ENCODE results near the gene FARP1.

Gene FARP1

GRCh38 chr13:98203646-98204326 lies 60.9 kb downstream of the FARP1 start:
- no peak for DNase-seq (ENCODE audit: low read depth in 2 of 2)

DNA sequence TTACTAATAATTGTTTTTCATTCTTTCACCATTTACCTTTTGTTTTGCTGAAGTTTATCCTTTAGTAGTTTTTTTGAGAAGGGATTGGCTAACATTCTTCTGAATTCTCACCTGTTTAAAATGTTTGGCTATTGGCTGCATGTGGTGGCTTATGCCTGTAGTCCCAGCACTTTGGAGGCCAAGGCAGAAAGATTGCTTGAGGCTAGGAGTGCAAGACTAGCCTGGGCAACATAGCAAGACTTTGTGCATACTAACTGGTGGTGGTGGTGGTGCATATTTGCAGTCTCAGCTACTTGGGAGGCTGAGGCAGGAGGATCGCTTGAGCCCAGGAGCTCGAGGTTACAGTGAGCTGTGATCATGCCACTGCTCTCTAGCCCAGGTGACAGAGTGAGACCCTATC lies 61.7 kb downstream of the FARP1 start:
- no peak for DNase-seq (ENCODE audit: low read depth in 2 of 2)

- no peak for DNase-seq (ENCODE audit: low read depth in 2 of 2)
These were observed 64.1 kb downstream of the FARP1 start for GRCh38 chr13:98206946-98207345.

DNA sequence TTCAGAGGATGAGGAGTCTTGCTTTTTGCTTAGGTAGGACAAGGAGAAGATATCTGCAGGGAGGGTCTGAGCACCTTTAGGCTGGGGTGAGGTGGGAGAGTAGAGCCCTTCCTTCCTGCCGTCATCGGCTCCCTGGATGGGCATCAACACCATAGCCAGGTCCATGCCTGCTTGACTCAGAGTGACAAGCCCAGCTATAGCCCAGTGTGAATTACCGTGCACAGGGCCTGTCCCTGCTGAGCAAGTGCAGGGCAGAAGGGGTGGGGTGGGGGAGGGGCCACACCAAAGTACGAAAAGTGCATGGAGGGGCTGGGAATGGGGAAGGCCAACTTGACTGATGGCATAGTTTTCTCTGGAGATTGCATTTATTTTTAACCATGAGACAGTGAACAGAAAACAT lies 64.5 kb downstream of the FARP1 start:
- no peak for DNase-seq (ENCODE audit: low read depth in 2 of 2)

DNA sequence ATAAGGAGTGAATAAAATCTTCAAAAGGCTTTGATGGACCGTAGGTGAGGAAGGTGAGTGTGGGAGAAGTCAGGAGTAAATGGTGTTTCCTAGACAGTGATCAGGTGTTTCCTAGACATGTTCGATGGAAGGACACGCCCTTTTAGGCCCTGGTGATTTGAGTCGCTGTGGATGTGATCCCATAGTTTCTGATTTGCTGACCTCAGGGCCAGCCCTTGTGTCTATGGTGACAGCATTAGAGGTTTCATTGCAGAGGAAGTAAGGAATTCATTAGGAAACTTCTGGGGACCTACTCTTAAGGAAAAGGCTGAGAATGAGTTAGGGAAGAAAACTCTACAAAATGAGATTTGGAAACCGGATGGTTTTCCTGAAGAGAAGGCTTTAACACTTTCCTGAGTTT lies 65.7 kb downstream of the FARP1 start:
- no peak for DNase-seq (ENCODE audit: low read depth in 2 of 2)

DNA sequence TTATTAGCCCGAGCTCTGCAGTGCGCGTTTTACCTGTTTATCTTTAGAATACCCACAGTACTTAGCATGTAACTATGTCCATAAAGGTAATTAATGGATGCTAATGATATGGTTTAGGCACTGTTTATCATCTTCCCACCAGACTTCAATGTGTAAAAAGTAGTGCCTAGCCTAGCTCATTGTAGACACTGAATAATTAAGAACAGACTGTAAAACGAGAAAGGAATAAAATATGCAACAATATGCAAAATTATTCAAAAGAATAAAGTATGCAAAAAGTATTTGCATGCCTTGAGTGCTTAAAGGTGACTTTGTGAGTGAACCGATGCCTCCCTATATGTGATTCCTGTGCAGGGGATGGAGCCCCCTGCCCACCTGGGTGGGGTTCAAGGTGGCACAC lies 69.9 kb downstream of the FARP1 start:
- DNase-seq (ENCODE audit: low read depth in 2 of 2): no peak

DNA sequence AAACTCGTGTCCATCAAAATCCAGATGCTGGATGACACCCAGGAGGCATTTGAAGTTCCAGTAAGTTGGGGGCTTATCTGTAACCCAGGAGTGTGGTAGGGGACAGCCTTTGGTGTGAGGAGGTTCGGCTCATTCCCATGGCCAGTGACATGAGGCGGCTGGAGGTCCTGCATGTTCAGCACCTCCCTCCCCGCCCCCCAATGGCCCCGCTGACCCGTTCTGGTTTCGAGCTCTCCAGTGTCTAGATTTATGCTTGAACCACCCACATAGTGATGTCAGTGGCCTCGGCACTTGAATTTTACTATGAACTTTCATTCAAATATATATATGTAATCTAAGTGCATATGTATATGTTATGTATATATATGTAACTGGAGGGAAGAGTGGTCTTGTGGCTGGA lies 70.5 kb downstream of the FARP1 start:
- no peak for DNase-seq (ENCODE audit: low read depth in 2 of 2)

DNA sequence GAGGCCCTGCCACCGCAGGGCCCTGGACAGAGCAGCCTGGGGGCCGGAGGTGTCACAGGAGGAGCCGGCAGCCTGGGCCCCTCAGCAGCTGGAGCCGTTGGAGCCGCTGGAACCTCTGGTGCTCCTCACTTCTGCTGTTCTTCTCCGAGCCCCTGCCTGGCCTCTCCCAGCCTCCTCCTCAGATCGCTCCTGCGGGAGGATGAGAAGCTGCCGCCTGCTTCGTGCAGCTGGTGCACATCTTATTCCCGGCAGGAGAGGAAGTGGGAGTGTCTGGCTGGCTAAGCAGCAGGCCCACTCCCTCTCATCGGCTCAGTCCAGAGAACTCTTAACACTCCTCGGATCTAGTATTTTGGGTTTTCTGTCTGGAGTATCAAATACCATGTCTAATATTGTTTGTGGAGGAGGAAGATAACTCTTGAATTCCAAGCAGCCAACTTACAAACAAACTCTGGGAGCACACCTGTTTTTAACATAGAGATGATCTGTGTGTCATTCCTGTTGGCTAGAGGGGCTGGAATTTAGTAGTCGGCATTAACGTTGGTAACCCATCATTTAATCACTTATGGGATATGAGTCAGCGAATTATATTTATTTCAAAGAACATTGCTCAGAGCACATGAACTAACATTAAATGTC lies 71.2 kb downstream of the FARP1 start:
- no peak for DNase-seq (ENCODE audit: low read depth in 2 of 2)

- no peak for DNase-seq (ENCODE audit: low read depth in 2 of 2)
These were observed 71.8 kb downstream of the FARP1 start for GRCh38 chr13:98214707-98215106.

- no peak for DNase-seq (ENCODE audit: low read depth in 2 of 2)
These were observed 72.6 kb downstream of the FARP1 start for GRCh38 chr13:98215508-98215907.

DNA sequence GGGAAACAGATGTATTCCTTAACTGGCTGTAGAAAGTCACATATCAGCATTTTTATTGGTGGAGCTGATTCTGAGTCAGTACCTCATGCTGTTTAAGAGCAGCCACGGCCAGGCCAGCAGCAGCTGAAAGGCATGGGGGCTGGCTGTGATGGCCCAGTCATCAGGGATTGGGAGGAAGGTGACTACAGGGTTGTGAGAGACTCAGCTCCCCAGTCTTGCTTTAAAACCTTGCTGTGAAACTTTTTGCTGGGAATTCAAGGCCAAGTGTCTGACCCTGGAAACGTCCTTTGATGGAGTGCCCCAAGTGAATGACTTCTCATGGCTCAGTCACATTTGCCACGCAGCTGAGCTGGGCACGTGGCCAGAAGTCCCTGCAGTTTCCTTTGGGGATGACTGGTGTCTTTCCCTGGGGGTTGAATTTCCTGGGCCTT lies 73.3 kb downstream of the FARP1 start:
- no peak for DNase-seq (ENCODE audit: low read depth in 2 of 2)

- no peak for DNase-seq (ENCODE audit: low read depth in 2 of 2)
These were observed 73.9 kb downstream of the FARP1 start for GRCh38 chr13:98216711-98217285.

DNA sequence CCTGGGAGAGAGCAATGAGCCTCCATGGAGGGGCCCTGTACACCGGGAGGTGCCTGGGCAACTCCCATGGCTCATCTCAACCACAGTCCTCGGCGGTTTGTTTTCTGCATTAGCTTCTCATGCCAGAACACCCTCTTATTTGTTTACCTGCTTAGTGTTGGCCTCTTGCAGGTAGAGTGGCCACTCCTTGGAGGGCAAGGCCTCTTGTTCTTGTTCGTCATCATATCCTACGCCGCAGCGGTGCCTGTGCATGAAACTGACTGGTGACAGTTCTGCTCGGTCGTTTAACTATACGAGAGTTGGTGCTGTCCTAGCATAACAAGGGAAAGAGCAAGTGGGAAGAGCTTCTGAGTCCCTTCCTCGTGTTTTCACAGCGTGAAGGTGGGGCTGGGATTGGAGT lies 74.7 kb downstream of the FARP1 start:
- DNase-seq (ENCODE audit: low read depth in 2 of 2): no peak

GRCh38 chr13:98219685-98220084 lies 76.8 kb downstream of the FARP1 start:
- DNase-seq (ENCODE audit: low read depth in 2 of 2): no peak

DNA sequence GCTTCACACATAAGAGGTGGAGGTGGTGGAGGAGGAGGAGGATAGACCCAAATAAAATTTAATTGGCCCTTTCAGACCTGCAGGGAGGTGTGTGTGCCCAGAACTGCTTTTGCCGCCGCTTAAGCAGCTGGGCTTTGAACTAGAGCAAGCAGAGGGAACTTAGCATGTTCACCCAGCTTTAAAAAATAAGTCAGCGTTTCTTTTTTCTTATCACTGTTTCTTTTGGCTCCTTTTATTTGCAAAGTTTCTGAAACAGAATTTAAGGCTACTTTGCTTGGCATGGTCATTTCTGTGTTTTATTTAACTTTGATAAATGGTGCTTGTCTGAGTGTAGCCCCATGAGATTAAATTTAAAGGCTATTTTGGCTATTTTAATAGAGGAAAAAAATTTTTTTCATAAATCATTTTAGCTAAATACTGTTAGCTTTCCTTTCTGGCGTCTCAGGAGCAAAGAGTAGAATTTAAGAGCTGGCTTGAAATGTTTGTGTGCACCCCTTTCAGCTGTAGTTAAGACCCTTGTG lies 77.4 kb downstream of the FARP1 start:
- no peak for DNase-seq (ENCODE audit: low read depth in 2 of 2)

DNA sequence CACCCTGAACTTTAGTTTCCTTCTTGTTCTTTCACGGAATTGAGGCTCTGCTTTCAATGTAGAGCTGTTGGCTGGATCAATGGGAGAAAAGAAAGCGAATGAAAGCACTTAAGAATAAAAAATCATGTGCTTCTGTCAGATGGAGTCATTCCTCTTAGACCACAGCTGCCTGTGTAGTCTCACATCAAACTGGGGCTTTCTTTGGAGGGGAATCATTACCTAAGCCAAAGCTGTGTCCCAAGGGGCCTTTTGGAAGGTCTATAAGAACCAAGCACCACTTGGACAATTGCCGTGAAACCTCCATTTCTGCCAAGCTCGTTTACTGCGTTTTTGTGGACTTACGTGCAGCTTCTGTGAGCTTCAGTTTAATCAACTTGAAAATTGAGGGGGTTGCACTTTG lies 78.3 kb downstream of the FARP1 start:
- DNase-seq (ENCODE audit: low read depth in 2 of 2): no peak

GRCh38 chr13:98222081-98222554 lies 79.2 kb downstream of the FARP1 start:
- no peak for DNase-seq (ENCODE audit: low read depth in 2 of 2)

DNA sequence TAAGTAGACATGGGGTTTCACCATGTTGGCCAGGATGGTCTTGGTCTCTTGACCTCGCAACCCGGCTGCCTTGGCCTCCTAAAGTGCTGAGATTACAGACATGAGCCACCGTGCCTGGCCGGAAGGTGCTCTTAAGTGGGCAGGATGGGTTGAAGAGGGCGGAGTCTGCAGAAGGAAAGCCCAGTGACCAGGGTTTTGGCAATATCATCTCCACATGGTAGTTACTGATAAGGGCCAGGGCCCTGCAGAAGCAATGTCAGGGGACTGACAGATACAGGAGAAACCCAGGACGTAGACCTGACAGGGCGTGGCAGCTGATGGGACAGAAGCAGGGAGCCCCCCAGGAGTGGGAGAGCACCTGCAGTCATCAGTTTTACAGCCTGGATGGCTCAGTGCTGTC lies 79.9 kb downstream of the FARP1 start:
- DNase-seq (ENCODE audit: low read depth in 2 of 2): no peak

DNA sequence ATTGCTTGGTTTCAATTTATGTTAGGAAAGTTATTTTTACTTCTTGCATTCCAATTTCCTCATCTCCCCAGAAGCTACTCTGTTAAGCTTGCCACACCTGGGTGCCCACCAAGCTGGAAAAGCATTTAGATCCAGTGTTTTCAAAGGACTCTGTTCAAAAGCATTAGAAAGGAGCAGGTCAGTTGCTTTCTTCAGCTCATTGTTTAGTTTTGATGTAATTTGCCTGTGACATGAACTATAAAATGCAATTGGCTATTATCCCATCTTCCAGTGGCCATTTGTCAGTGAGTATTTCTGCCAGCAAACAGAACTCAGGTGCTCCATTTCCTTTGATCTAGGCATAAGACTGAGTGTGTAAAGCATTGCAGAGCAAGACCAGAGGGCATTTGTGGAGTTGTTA lies 80.8 kb downstream of the FARP1 start:
- DNase-seq (ENCODE audit: low read depth in 2 of 2): no peak

DNA sequence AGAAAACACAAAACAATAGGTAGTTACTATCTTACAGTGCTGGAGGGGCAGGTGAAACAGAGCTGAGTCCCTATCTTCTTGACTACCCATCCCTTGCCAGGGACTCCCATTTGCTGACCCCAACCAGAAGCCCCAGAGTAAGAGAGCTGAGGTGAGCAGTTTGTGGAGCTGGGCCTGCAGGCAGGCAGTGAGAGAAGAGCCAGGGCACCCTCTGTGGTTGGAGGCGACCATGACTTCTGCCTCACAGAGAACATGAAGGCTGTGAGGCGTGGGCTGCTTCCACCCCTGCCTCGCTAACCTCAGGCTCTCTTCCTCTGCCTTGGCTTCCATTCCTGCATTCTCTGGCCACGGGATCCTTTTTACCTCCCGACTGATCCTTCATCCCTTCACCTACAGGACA lies 81.7 kb downstream of the FARP1 start:
- no peak for DNase-seq (ENCODE audit: low read depth in 2 of 2)

GRCh38 chr13:98225036-98225940 lies 82.4 kb downstream of the FARP1 start:
- no peak for DNase-seq (ENCODE audit: low read depth in 2 of 2)

DNA sequence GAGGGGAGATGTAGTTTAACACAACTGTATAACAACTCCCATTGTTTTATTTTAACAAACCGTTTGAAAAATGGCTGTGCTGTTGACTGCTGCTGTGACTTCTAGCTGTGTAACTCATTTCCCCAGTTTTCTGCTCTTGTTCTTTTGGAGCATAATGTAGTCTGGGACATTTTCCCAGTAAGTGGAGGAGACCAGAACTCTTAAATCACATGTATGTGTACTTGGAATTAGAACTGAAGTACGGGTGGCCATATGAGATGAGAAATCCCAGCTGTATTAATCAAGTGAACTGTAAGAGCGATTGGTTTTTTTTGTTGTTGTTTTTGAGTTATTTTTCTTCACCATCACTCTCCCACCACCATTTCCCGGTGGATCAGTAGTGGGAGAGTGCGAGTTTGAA lies 83.6 kb downstream of the FARP1 start:
- DNase-seq (ENCODE audit: low read depth in 2 of 2): no peak

All from stimulated activated CD4-positive, alpha-beta T cell treated with anti-CD3 and anti-CD28 coated beads, Interleukin-1b, Interleukin-23, amount 100 ng/mL, for 4 hours (primary cell).